ENCODE results near the gene PEDS1.
"Not testable (repeated sequence)": the region's sequence is repeated elsewhere in the genome, so short reads cannot be mapped to it uniquely, and the experiment has no call there.

PEDS1 gene

DNA sequence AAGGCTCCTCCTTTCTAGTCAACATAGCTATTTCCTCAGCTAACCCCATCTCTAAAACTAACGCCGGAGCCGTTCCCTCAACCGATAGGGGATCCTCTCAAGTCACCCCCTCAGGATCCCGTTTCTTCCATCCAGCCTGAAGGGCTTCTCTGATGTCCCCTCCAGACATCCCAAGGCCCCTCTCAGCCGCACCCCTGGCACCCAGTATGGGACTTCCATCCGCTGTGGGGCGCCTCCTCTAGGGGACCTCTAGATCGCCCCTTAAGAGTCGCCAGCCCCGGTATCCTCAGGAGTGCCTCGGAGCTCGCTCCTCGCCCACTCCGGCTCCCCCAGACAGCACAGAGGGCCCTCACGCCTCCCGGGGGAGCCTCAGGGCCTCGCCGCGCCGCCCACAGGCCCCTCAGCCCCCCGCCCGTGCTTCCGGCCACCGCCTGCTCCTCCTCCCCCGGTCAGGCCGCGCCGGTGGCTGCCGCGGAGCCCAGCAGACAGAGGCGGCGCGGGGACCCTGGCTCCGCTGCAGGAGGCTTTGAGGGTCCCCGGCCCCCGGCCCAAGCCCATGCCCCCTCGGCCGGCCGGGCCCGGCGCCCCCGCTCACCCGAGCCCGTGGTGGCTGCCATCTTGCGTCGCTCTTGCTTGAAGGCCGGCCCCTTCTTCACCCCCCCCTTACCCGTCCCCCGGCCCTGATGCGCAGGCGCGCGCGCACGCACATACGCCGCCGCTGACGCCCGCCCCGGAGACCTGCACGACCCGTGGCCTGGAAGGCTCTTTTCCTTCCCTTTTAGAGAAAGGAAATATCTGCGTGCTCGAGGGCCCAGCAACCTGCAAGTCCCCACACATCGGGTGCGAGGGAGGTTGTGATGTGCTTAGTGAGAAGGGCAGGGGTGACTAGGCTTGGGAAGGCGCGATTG is 40.8 kb downstream of the PEDS1 start, which contains the start of gene UBE2V1:
Gene UBE2V1, minus strand, starts transcription at position 639 of the 908 bp plus-strand sequence. Its CDS starts 22 bp downstream, at position 617.
- peak; percentile 82 to 88 for DNase-seq (ENCODE audit: low read depth in 2 of 2)

DNA sequence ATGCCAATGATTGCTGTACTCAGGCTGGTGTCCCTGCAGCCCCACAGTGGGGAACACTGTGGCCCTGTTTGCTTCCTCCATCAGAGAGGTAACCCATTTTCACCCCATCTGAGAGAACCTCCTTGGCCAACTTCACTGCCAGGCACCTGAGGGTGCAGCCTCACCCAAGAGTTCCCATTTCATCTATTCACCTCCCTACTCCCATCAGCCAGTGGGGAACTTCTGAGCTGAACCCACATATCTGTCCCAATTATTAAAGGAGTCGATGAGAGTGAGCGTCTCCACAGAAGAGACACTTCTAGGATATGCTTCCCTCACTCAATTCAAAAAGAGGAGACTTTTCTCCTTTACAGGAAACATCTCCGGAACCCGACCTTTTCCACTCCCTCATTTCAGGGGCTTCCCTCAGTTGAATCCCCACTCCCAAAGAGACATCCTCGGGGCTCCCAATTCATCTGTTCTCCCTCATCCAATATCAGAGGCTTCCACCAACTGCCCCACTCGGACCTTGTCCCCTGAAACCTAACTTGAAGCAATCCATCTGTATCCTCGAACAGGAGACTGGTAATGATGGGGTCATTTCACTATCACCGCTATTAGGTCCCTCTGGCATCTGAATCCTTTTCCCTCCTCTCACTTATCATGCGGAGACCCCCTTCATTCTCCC is 41.6 kb downstream of the PEDS1 start:
- DNase-seq (ENCODE audit: low read depth in 2 of 2) = no peak

DNA sequence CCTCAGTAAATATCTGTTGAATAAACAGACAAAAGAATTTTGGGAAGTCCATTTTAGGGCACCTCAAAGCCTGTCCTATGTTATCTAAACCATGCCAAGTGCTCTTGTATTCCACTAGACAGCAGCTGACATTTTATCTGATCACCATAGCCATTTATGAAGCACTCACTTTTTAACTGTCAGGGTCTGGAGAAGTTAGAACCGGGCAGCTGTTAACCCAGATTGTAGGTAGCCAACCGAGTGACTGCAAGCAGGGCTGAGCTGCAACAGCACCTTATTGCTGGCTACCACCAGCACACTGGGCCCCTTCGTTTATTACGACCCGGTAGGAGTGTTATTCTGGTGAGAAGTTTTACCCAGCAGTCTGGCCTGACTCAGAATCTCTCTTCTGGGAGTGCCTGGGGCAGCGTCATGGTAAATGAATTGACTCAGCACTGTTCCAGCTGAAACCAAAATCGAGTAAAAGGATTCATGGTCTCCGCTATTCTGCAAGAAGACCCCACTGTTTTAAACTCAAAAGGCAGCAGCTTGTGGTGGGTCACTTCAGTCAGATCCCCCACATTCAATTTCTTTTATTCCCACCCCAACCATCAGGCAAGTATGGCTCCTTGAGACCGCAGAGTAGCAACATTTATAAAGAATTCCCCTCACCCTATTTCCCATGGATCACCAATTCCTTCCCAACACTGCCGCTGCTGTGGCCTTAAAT is 42.2 kb downstream of the PEDS1 start:
- peak; percentile 32 to 43 for DNase-seq (ENCODE audit: low read depth in 2 of 2)

DNA sequence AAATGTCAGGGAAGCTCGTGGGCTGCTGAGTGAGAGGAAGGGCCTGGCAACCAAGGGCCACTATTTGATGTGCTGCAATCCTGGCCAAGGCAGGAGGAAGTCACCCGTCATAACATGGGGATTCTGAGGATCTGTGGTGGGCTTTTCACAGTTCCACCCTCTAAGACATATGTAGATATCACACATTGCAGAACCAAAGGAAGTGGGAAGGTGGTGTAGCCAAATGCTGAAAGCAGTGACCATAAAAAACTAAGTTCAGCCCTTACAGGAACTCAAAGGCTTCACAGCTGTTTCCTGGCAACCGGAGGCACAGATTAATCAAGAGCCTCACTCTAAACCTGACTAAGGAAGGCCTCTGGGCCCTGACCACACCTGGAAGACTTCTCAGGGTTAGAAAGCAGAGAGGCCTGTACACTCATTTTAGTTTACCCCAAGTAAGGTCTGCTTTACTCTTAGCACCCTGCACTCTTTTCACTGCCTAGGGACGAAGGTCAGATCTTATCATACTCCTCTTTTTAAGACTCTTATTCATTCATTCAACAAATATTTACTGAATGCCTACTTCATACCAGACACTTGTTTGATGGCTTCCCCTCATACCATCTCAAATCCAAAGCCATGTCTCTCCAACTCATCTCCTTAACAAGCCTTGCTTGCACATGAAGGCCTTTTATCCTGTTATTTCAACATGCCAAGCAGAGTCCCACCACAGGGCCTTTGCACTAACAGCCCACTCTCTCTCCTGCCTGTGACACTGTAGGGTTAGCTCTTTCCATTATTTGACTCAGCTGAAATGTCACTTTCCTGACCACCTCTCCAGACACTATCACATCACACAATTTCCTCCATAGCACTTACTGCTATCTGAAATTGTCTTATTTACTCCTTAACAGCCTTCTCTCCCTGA is 43.1 kb downstream of the PEDS1 start:
- DNase-seq (ENCODE audit: low read depth in 2 of 2) = peak; percentile 48 to 58

DNA sequence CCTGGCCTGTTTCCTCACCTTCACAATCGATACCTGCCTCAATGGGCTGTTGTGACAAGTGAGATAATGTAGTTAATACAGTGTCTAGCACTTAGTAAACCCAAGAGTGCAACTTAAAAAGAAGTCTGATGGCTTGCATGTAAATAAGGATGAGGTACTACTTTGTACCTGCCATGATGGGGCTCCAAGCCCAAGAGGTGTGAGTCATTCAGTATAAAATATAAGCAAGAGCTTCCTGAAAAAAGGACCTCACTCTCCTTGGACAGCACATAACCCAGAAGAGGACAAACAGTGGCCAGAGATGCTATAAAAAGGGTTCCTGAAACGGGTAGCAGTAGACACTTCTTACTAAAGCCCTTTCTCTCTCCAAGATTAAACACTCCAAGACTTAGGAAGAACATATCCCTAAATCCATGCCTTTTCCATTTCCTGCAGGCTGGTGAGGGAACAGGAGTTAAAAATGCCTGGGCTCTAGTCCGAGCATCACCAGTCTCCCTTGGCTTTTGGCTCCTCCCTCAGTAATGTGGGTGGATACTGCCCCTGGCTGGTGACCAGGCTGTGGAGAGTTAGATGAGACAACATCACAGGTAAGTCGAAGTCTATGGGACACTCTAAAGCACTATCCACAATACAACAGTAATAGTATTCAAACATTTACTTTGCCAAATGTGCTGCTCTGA is 44.8 kb downstream of the PEDS1 start:
- DNase-seq (ENCODE audit: low read depth in 2 of 2) = no peak

DNA sequence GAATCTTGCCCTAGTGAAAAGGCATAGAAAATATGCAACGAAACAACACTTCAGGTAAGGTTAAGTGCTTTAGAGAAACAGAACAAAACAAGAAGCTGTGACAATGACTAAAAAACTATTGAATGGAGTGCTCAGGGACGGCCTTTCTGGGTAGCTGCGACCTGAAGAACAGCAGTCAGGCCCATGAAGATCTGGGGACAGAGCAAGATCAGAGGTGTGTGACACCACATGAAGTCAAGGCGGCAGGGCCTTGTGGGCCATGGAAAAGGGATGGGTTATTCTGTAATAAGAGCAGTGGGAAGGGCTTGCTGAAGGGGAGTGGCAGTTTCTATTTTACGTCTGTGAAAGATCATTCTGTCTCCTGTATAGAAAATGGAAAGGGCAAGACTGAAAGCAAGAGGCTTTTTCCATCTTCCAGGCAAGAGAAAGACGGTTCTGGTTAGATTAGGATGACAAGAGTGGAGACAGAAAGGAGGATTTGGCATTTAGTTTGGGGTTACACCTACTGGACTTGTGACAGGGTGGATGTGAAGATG is 45.7 kb downstream of the PEDS1 start:
- no peak for DNase-seq (ENCODE audit: low read depth in 2 of 2)

DNA sequence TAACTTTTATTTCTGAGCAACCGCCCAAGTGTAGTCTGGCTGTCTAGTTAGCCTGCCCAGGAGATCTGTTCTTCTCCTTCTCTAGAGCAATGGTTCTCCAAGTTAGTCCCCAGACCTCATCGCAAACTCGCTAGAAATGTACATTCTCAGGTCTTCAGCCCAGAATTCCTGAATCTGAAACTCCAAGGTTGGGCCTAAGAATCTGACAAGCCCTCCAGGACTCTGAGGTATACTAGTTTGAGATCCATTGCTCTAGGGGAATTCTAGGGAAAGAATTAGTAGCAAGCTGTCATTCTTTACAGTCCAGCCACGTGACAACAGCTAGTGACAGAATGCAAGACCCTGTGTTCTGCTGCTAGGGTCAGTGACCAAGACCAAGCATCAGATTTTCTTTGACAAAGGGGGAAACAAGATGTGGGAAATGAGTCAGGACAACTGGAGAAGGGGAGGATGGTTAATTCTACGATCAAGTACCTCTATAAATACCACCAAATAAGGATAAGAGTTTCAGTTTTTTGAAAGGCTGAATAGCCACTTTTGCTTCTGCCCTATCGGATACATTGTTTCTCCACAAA is 46.4 kb downstream of the PEDS1 start:
- DNase-seq (ENCODE audit: low read depth in 2 of 2) = no peak

DNA sequence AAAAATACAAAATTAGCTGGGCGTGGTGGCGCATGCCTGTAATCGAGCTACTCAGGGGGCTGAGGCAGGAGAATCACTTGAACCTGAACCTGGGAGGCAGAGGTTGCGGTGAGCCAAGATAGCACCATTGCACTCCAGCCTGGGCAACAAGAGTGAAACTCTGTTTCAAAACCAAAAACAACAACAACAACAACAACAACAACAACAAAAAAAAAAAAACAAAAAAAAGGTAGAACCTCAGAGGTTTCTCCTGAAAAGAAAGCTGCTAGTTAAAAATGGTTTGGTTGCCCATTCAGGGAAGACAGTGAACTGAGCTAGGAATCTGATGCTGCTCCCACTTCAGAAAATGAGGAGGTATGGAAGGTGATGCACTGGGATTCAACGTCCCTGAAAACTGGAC is 46.9 kb downstream of the PEDS1 start:
- DNase-seq (ENCODE audit: low read depth in 2 of 2) = not testable (repeated sequence)

Measured in stimulated activated CD8-positive, alpha-beta memory T cell treated with anti-CD3 and anti-CD28 coated beads, Interleukin-15, amount 100 ng/mL, for 48 hours (primary cell).